Heart left ventricle (tissue), 16 donors: Measurements from ENCODE around the gene PGAP3. TPM values are rescaled to one million over a fixed set of nuclear protein-coding genes. Genes with fewer than 3 reads are reported as not detected.

ENCODE experiments used
- ATAC-seq, 4 donors: fragments of 200-7000 bp; cut with Tn5 transposase; one replicate each; pipeline ENCODE4 v1.9.1; 2020 to 2022; ENCODE audit warnings: moderate library complexity in 4 of 4, mild to moderate bottlenecking in 3 of 4, moderate number of reproducible peaks in 1 of 4
- DNase-seq, 5 donors: peaks; one replicate each; pipeline ENCODE4 v3.0.0-alpha.2; 2020
- H3K27ac ChIP-seq, 12 donors: fragments of 200-600 bp; sonication (generic) in 4 of 12; one replicate each; pipeline versions ENCODE4 v1.5.0 to v1.8.0; 2016 to 2022; ENCODE audit warnings: mild to moderate bottlenecking in 2 of 12
- H3K27me3 ChIP-seq, 9 donors: fragments of 200-600 bp; sonication (generic) in 2 of 9; one replicate each; pipeline versions ENCODE4 v1.5.1 to v1.8.0; 2016 to 2022; ENCODE audit warnings: mild to moderate bottlenecking in 3 of 9
- H3K36me3 ChIP-seq, 9 donors: fragments of 200-600 bp; sonication (generic) in 2 of 9; one replicate each; pipeline versions ENCODE4 v1.5.0 to v1.8.0; 2018 to 2022; ENCODE audit warnings: mild to moderate bottlenecking in 2 of 9
- H3K4me1 ChIP-seq, 12 donors: fragments of 200-600 bp; sonication (generic) in 4 of 12; one replicate each; pipeline versions ENCODE4 v1.5.0 to v1.8.0; 2016 to 2022; ENCODE audit warnings: mild to moderate bottlenecking in 3 of 12
- H3K4me3 ChIP-seq, 12 donors: fragments of 200-600 bp; sonication (generic) in 4 of 12; one replicate each; pipeline versions ENCODE4 v1.5.0 to v1.8.0; 2017 to 2022; ENCODE audit warnings: mild to moderate bottlenecking in 9 of 12, moderate library complexity in 4 of 12
- H3K9me3 ChIP-seq, 12 donors: fragments of 200-600 bp; sonication (generic) in 4 of 12; one replicate each; pipeline versions ENCODE4 v1.5.0 to v1.8.0; 2016 to 2022; ENCODE audit warnings: mild to moderate bottlenecking in 1 of 12
- POLR2A ChIP-seq, 2 donors: fragments of 450-650 bp; IDR thresholded peaks; one replicate each; pipeline ENCODE4 v1.6.1; 2017; ENCODE audit warnings: antibody characterized with exemption in 2 of 2, mild to moderate bottlenecking in 2 of 2, moderate library complexity in 2 of 2
- WGBS, 4 donors: extraction: QIAGEN DNeasy Blood & Tissue Kit in 2 of 4; methylation state at CpG; one replicate each; pipeline versions ENCODE4 v1.1.5 to v1.1.7; 2013 to 2018; 5-methylcytosine and 5-hydroxymethylcytosine counted together
- intact Hi-C, 10 donors: fragments of 100-400 bp; cut with DNase I; formaldehyde crosslinking; loops; one replicate each; pipeline versions ENCODE4 v1.11.1 to v1.14.2; 2022
- polyA plus RNA-seq, 2 donors: library from polyadenylated mRNA; stranded (reverse); fragments of 200-250 nt; gene quantifications; one replicate each; pipeline ENCODE4 v1.2.3, GENCODE V29; 2013
- total RNA-seq, 9 donors: library from RNA; depleted of rRNA in 2 of 9; stranded (reverse); fragments of >200 nt in 2 of 9; fragmentation: NEBNext Ultra II Directional in 3 of 9; extraction: Animal tissue kit (Norgen Biotek cat#: 25700) in 3 of 9; gene quantifications; one replicate each; pipeline versions ENCODE4 v1.1.0 to v1.2.4, GENCODE V29; 2016 to 2023
- TF ChIP-seq, protein P1 (sequence below), 12 donors: fragments of 200-600 bp; sonication (generic) in 4 of 12; IDR thresholded peaks; one replicate each; pipeline versions ENCODE4 v1.5.0 to v1.8.0; 2018 to 2022; ENCODE audit warnings: antibody characterized with exemption in 12 of 12, mild to moderate bottlenecking in 5 of 12
- donor health status: ischemic (EF 13 %, LVEDD 7.1; RV severe dilation, severe dysfunction).
- donor health status: healthy with polysubstance abuse.
- donor health status: DM: no; HTN: yes; CAD: no.
- donor health status: DM: no; HTN: no; CAD: no.
- donor health status: ischemic (EF 25% LVEDD 6.9; RV normal size, moderate dysfunction).
- donor health status: ischemic (EF 25% LVEDD 5.7; RV mildly dilated, moderate dysfunction).
- donor health status: healthy.
- donor health status: DM: yes; HTN: yes; CAD: no.
- donor health status: ischemic (EF 35%, LVEDD 5.7; RV mildly dilated, moderate dysfunction).
- donor health status: nonischemic (EF 11% LVEDD 7.7; RV severe dilation, severe dysfunction).
- donor health status: DM: yes; HTN: yes; CAD: no.
- donor health status: PGD.
- donor health status: ischemic (EF 29% LVEDD 5.4; RV normal size, mild dysfunction).
- donor health status: nonischemic (EF 23%, LVEDD 6.1; RV moderate dilation, normal function).

The PGAP3 gene
- total and polyA plus RNA-seq, 11 donors: 8.0 to 18.8 (median 13.3) TPM

DNA sequence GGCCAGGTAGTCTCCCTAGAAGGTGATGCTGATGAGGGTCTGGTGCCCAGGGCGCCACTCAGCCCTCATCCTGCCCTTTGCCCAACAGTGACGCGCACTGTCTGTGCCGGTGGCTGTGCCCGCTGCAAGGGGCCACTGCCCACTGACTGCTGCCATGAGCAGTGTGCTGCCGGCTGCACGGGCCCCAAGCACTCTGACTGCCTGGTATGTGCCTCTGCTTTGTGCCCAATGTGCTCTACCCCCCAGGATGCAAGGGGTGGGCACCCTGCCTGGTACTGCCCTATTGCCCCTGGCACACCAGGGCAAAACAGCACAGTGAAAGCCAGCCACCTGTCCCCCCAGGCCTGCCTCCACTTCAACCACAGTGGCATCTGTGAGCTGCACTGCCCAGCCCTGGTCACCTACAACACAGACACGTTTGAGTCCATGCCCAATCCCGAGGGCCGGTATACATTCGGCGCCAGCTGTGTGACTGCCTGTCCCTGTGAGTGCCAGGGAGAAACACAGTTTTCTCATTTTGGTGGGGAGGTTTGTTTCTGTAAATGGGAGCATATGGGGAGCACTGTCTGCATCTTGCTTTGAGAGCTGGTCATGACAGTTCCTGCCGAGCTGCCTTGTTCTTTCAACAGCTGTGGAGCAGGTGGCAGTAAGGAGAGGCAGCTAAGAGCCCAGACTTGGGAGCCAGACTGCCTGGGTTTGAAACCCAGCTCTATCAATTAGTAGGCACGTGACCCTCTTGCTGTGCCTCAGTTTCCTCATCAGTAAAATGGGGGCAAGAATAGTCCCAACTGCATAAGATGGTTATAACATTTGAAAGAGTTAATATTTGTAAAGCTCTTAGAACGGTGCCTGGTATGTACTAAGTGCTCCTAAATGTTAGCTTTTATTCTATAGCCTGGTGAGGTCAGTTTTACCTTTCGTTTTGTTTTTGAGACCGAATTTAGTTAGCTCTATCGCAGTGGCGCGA, 22.4 kb upstream of the PGAP3 start:
- peaks cover 0 to 19% (median 11%) of the 10 kb centered on the region in 12 donors for H3K4me1 ChIP-seq
- ATAC-seq (no peak), DNase-seq (no peak)
- H3K27ac ChIP-seq: no peak overlapping the region
- WGBS, 4 donors: 90 to 92% (median 91%) methylated on average over 15 to 20 of the region's 20 CpGs
- no peaks in the 10 kb centered on the region for H3K9me3 ChIP-seq
- no peaks in the 10 kb centered on the region for H3K27me3 ChIP-seq
- H3K4me3 ChIP-seq: no peak overlapping the region
- TF ChIP-seq, protein P1, sequence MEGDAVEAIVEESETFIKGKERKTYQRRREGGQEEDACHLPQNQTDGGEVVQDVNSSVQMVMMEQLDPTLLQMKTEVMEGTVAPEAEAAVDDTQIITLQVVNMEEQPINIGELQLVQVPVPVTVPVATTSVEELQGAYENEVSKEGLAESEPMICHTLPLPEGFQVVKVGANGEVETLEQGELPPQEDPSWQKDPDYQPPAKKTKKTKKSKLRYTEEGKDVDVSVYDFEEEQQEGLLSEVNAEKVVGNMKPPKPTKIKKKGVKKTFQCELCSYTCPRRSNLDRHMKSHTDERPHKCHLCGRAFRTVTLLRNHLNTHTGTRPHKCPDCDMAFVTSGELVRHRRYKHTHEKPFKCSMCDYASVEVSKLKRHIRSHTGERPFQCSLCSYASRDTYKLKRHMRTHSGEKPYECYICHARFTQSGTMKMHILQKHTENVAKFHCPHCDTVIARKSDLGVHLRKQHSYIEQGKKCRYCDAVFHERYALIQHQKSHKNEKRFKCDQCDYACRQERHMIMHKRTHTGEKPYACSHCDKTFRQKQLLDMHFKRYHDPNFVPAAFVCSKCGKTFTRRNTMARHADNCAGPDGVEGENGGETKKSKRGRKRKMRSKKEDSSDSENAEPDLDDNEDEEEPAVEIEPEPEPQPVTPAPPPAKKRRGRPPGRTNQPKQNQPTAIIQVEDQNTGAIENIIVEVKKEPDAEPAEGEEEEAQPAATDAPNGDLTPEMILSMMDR (IDR thresholded peaks at IDR 0.05): no peak
- TF ChIP-seq POLR2A (IDR thresholded peaks at IDR 0.05): no peak
- H3K36me3 ChIP-seq: peaks cover 0 to 83% (median 76%) of the 10 kb centered on the region in 9 donors
- intact Hi-C loops: no loop called here

DNA sequence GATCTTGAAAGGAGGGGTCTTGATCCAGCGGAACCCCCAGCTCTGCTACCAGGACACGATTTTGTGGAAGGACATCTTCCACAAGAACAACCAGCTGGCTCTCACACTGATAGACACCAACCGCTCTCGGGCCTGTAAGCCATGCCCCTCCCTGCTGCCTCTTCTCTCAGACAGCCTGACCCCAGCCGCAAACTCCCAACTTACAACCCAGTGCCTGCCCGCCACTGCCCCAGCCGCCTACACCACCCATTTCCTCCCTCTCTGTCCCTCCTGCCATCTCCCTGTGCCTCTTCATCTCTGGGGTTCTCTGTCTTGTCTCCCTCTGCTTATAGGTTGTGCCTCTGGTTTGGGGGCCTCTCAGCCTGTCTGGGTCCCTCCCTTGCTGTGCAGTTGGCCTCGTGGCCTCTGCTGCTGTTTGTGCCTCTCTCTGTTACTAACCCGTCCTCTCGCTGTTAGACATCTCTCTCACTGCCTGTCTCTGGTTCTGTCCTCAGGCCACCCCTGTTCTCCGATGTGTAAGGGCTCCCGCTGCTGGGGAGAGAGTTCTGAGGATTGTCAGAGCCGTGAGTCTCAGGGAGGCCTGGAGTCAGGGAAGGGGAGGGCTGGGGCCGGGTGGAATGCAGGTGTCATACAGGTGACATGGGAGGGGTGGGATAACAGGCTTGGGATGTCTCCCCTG, 21.6 kb upstream of the PGAP3 start:
- TF ChIP-seq, protein P1 (IDR thresholded peaks at IDR 0.05): no peak
- no peak for TF ChIP-seq POLR2A (IDR thresholded peaks at IDR 0.05)
- no peak for ATAC-seq
- H3K9me3 ChIP-seq: no peaks in the 10 kb centered on the region
- no peaks in the 10 kb centered on the region for H3K27me3 ChIP-seq
- intact Hi-C loops: no loop called here
- H3K4me3 ChIP-seq: no peak overlapping the region
- 83 to 87% (median 86%) methylated on average over 14 of the region's 14 CpGs for WGBS, 4 donors
- no peak overlapping the region for H3K27ac ChIP-seq
- peaks cover 0 to 27% (median 19%) of the 10 kb centered on the region in 12 donors for H3K4me1 ChIP-seq
- H3K36me3 ChIP-seq: peaks cover 0 to 76% (median 70%) of the 10 kb centered on the region in 9 donors
- no peak for DNase-seq

DNA sequence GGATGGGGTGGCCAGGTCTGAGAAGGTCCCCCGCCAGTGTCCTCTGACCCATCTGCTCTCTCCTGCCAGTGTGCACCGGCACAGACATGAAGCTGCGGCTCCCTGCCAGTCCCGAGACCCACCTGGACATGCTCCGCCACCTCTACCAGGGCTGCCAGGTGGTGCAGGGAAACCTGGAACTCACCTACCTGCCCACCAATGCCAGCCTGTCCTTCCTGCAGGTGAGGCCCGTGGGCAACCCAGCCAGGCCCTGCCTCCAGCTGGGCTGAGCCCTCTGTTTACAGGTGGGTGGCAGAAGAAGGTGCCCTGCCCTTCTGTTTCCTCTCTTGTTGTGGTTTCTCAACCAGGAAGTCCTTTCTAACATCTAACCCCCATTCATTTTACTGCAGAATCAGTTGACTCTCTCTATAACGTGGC, 19.1 kb upstream of the PGAP3 start:
- TF ChIP-seq, protein P1 (IDR thresholded peaks at IDR 0.05): no peak
- TF ChIP-seq POLR2A (IDR thresholded peaks at IDR 0.05): no peak
- Histone ChIP-seq H3K4me3 (no peak overlapping the region), H3K4me1 (peaks cover 0 to 50% (median 24%) of the 10 kb centered on the region in 12 donors), H3K36me3 (peaks cover 0 to 51% (median 47%) of the 10 kb centered on the region in 9 donors), H3K27ac (peak overlapping the region in 2 of 12 donors; percentile 73 to 75), H3K9me3 (no peaks in the 10 kb centered on the region), H3K27me3 (no peaks in the 10 kb centered on the region)
- peak in 1 of 5 donors; percentile 45 for DNase-seq
- 77 to 85% (median 83%) methylated on average over 7 of the region's 7 CpGs for WGBS, 4 donors
- intact Hi-C loops: no loop called here
- no peak for ATAC-seq

DNA sequence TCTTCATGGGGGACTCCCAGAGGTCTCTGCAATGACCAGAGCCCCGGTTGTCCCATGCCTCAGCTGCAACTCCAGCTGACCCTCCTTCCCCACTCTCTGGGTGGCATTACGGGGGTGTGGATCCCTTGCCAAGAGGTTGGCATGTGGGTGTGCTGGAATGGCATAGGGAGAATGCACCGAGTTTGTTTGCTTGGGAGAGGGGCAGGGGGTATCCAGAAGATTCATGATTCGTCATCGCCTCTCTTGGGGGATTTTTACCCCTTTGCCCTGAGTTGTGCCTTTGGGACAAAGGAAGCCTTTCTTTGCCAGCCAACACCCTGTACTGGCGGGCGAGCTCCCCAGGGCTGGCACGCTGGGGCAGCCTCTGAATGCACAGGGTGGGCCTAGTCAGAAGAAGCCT, 18.5 kb upstream of the PGAP3 start:
- Histone ChIP-seq H3K27ac (peak overlapping the region in 8 of 12 donors; percentile 61 to 94 (median 76)), H3K4me1 (peaks cover 0 to 55% (median 26%) of the 10 kb centered on the region in 12 donors), H3K27me3 (no peaks in the 10 kb centered on the region), H3K36me3 (peaks cover 0 to 46% (median 42%) of the 10 kb centered on the region in 9 donors), H3K4me3 (no peak overlapping the region), H3K9me3 (no peaks in the 10 kb centered on the region)
- ATAC-seq (no peak), DNase-seq (no peak)
- no peak for TF ChIP-seq POLR2A (IDR thresholded peaks at IDR 0.05)
- TF ChIP-seq, protein P1 (IDR thresholded peaks at IDR 0.05): no peak
- WGBS, 4 donors: 45 to 80% (median 65%) methylated on average over 2 to 8 of the region's 8 CpGs
- intact Hi-C loops: no loop called here
